Measurements from ENCODE around the gene KCNJ5.

KCNJ5 gene

GRCh38 chr11:128940156-128940555 lies 49.0 kb downstream of the KCNJ5 start:
- no peak overlapping the region for H3K4me3 ChIP-seq (ENCODE audit: insufficient read length, low read depth)
- H3K27me3 ChIP-seq (ENCODE audit: insufficient read depth, insufficient read length) = no peaks in the 10 kb centered on the region
- H3K4me1 ChIP-seq (ENCODE audit: insufficient read depth, insufficient read length) = peaks cover 2% of the 10 kb centered on the region
- TF ChIP-seq ZNF274 (IDR thresholded peaks at IDR 0.05; ENCODE audit: low read depth, low read length) = no peak
- no peak for TF ChIP-seq SUZ12 (IDR thresholded peaks at IDR 0.05; ENCODE audit: extremely low read depth, insufficient read depth, insufficient read length)
- no peak for TF ChIP-seq YY1 (IDR thresholded peaks at IDR 0.05; ENCODE audit: insufficient read depth, insufficient read length)
- no peaks in the 10 kb centered on the region for H3K36me3 ChIP-seq (ENCODE audit: insufficient read depth, insufficient read length, low read length)
- no peak for DNase-seq (ENCODE audit: low read depth, low spot score)
- H3K9ac ChIP-seq (ENCODE audit: insufficient read length, low read depth) = no peak overlapping the region
- H3K9me3 ChIP-seq (ENCODE audit: insufficient read depth, low read length) = no peaks in the 10 kb centered on the region

DNA sequence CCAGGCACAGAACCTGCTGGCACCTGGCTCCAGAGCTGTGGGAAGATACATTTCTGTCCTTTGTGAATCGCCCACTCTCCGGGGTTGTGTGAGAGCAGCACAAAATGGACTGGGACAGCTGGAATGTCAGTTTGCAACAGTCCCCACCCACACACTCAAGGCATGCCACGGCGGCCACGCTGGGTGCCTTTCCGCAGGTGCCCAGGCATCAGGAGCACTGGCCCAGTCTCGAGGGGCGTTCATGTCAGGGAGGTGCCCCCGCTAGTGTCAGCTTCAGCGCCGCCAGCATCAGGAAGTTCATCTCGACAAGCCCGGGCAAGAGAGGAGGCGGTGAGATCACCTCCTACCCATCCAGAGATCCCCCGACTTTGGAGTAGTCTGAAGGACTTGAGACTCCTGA lies 49.4 kb downstream of the KCNJ5 start:
- H3K27me3 ChIP-seq (ENCODE audit: insufficient read depth, insufficient read length) = no peaks in the 10 kb centered on the region
- DNase-seq (ENCODE audit: low read depth, low spot score) = no peak

GRCh38 chr11:128941110-128941509 lies 50.0 kb downstream of the KCNJ5 start:
- no peak for TF ChIP-seq SUZ12 (IDR thresholded peaks at IDR 0.05; ENCODE audit: extremely low read depth, insufficient read depth, insufficient read length)
- TF ChIP-seq YY1 (IDR thresholded peaks at IDR 0.05; ENCODE audit: insufficient read depth, insufficient read length) = no peak
- TF ChIP-seq ZNF274 (IDR thresholded peaks at IDR 0.05; ENCODE audit: low read depth, low read length) = no peak
- DNase-seq (ENCODE audit: low read depth, low spot score) = no peak
- H3K4me1 ChIP-seq (ENCODE audit: insufficient read depth, insufficient read length) = peaks cover 2% of the 10 kb centered on the region

More for the DNA sequence above, 49.4 kb downstream of the KCNJ5 start:
- H3K4me3 ChIP-seq (ENCODE audit: insufficient read length, low read depth) = no peak overlapping the region
- peaks cover 2% of the 10 kb centered on the region for H3K4me1 ChIP-seq (ENCODE audit: insufficient read depth, insufficient read length)
- no peak overlapping the region for H3K9ac ChIP-seq (ENCODE audit: insufficient read length, low read depth)
- no peaks in the 10 kb centered on the region for H3K36me3 ChIP-seq (ENCODE audit: insufficient read depth, insufficient read length, low read length)
- TF ChIP-seq YY1 (IDR thresholded peaks at IDR 0.05; ENCODE audit: insufficient read depth, insufficient read length) (no peak), SUZ12 (IDR thresholded peaks at IDR 0.05; ENCODE audit: extremely low read depth, insufficient read depth, insufficient read length) (no peak), ZNF274 (IDR thresholded peaks at IDR 0.05; ENCODE audit: low read depth, low read length) (no peak)
- no peaks in the 10 kb centered on the region for H3K9me3 ChIP-seq (ENCODE audit: insufficient read depth, low read length)

DNA sequence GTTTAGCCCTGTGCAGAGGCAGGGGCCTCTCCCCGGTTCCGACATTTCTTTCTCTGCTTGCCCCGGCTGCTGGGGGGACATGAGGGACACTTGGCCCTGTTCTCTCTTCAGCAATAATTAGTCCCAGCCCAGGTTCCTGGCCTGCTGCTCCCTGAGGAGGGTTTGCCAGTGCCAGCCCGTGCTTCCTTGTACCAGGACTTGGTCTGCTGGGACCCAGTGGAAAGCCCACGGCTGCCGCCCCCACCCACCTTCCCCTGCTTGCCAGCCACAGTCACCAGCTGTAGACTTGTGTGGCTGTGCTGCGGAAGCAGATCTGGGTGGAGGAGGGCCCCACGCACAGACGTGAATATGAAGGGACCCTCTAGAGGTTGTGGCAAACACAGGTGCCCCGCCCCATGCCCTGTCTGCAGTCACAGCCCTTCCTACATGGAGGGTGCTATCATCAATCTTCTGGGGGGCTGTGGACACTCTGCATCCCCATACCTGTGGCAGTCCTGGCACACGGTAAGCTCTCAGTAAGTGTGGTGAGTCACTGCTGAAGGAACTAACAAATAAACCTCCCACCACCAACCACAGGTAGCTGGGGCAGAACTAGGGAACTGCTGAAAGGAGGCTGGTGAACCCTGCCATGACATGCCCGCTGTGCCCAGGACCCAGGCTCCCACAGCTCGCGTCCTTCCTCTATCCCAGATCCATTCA lies 50.6 kb downstream of the KCNJ5 start:
- Histone ChIP-seq H3K27me3 (ENCODE audit: insufficient read depth, insufficient read length) (no peaks in the 10 kb centered on the region), H3K9ac (ENCODE audit: insufficient read length, low read depth) (no peak overlapping the region), H3K36me3 (ENCODE audit: insufficient read depth, insufficient read length, low read length) (no peaks in the 10 kb centered on the region), H3K9me3 (ENCODE audit: insufficient read depth, low read length) (no peaks in the 10 kb centered on the region), H3K4me1 (ENCODE audit: insufficient read depth, insufficient read length) (peaks cover 2% of the 10 kb centered on the region), H3K4me3 (ENCODE audit: insufficient read length, low read depth) (no peak overlapping the region)
- no peak for DNase-seq (ENCODE audit: low read depth, low spot score)
- TF ChIP-seq SUZ12 (IDR thresholded peaks at IDR 0.05; ENCODE audit: extremely low read depth, insufficient read depth, insufficient read length) (no peak), YY1 (IDR thresholded peaks at IDR 0.05; ENCODE audit: insufficient read depth, insufficient read length) (no peak), ZNF274 (IDR thresholded peaks at IDR 0.05; ENCODE audit: low read depth, low read length) (no peak)

More at GRCh38 chr11:128941110-128941509, 50.0 kb downstream of the KCNJ5 start:
- no peak overlapping the region for H3K4me3 ChIP-seq (ENCODE audit: insufficient read length, low read depth)
- H3K36me3 ChIP-seq (ENCODE audit: insufficient read depth, insufficient read length, low read length) = no peaks in the 10 kb centered on the region
- H3K9me3 ChIP-seq (ENCODE audit: insufficient read depth, low read length) = no peaks in the 10 kb centered on the region
- H3K9ac ChIP-seq (ENCODE audit: insufficient read length, low read depth) = no peak overlapping the region
- H3K27me3 ChIP-seq (ENCODE audit: insufficient read depth, insufficient read length) = no peaks in the 10 kb centered on the region

- H3K9ac ChIP-seq (ENCODE audit: insufficient read length, low read depth) = no peak overlapping the region
- peaks cover 2% of the 10 kb centered on the region for H3K4me1 ChIP-seq (ENCODE audit: insufficient read depth, insufficient read length)
- H3K27me3 ChIP-seq (ENCODE audit: insufficient read depth, insufficient read length) = no peaks in the 10 kb centered on the region
- no peak for TF ChIP-seq ZNF274 (IDR thresholded peaks at IDR 0.05; ENCODE audit: low read depth, low read length)
- TF ChIP-seq YY1 (IDR thresholded peaks at IDR 0.05; ENCODE audit: insufficient read depth, insufficient read length) = no peak
- no peak for TF ChIP-seq SUZ12 (IDR thresholded peaks at IDR 0.05; ENCODE audit: extremely low read depth, insufficient read depth, insufficient read length)
- H3K9me3 ChIP-seq (ENCODE audit: insufficient read depth, low read length) = no peaks in the 10 kb centered on the region
- no peak overlapping the region for H3K4me3 ChIP-seq (ENCODE audit: insufficient read length, low read depth)
- no peaks in the 10 kb centered on the region for H3K36me3 ChIP-seq (ENCODE audit: insufficient read depth, insufficient read length, low read length)
- no peak for DNase-seq (ENCODE audit: low read depth, low spot score)
Observed at GRCh38 chr11:128942272-128942612, 51.1 kb downstream of the KCNJ5 start.

- Histone ChIP-seq H3K27me3 (ENCODE audit: insufficient read depth, insufficient read length) (no peaks in the 10 kb centered on the region), H3K36me3 (ENCODE audit: insufficient read depth, insufficient read length, low read length) (no peaks in the 10 kb centered on the region), H3K9me3 (ENCODE audit: insufficient read depth, low read length) (no peaks in the 10 kb centered on the region), H3K4me1 (ENCODE audit: insufficient read depth, insufficient read length) (no peaks in the 10 kb centered on the region), H3K9ac (ENCODE audit: insufficient read length, low read depth) (no peak within 1 kb of the TSS), H3K4me3 (ENCODE audit: insufficient read length, low read depth) (no peak within 1 kb of the TSS)
- no peak for DNase-seq (ENCODE audit: low read depth, low spot score)
- TF ChIP-seq ZNF274 (IDR thresholded peaks at IDR 0.05; ENCODE audit: low read depth, low read length) (no peak), SUZ12 (IDR thresholded peaks at IDR 0.05; ENCODE audit: extremely low read depth, insufficient read depth, insufficient read length) (no peak), YY1 (IDR thresholded peaks at IDR 0.05; ENCODE audit: insufficient read depth, insufficient read length) (no peak)
Observed at GRCh38 chr11:128942817-128943427, 51.8 kb downstream of the KCNJ5 start, which contains the start of gene TP53AIP1. Gene TP53AIP1, minus strand, starts transcription at chr11:128942871. Its CDS starts 5,053 bp downstream, at chr11:128937818.

GRCh38 chr11:128943428-128943976 lies 52.3 kb downstream of the KCNJ5 start:
- Histone ChIP-seq H3K9me3 (ENCODE audit: insufficient read depth, low read length) (no peaks in the 10 kb centered on the region), H3K36me3 (ENCODE audit: insufficient read depth, insufficient read length, low read length) (no peaks in the 10 kb centered on the region), H3K4me3 (ENCODE audit: insufficient read length, low read depth) (no peak overlapping the region), H3K9ac (ENCODE audit: insufficient read length, low read depth) (no peak overlapping the region), H3K27me3 (ENCODE audit: insufficient read depth, insufficient read length) (no peaks in the 10 kb centered on the region), H3K4me1 (ENCODE audit: insufficient read depth, insufficient read length) (no peaks in the 10 kb centered on the region)
- DNase-seq (ENCODE audit: low read depth, low spot score) = no peak
- no peak for TF ChIP-seq SUZ12 (IDR thresholded peaks at IDR 0.05; ENCODE audit: extremely low read depth, insufficient read depth, insufficient read length)
- TF ChIP-seq YY1 (IDR thresholded peaks at IDR 0.05; ENCODE audit: insufficient read depth, insufficient read length) = no peak
- TF ChIP-seq ZNF274 (IDR thresholded peaks at IDR 0.05; ENCODE audit: low read depth, low read length) = no peak

Measured in NT2/D1 (cell line).